CD4-positive, alpha-beta memory T cell (primary cell): Measurements from ENCODE around the gene PEX3. TPM values are rescaled to one million over a fixed set of nuclear protein-coding genes. Genes with fewer than 3 reads are reported as not detected.
A peak's percentile ranks its signal among the peaks of the same experiment; 100 is the strongest.
"Not testable (repeated sequence)": the region's sequence is repeated elsewhere in the genome, so short reads cannot be mapped to it uniquely, and the experiment has no call there.

Experiments
- CTCF ChIA-PET: fragments of 350-600 bp; sonication (Branson Sonifier 250); formaldehyde crosslinking; loops from one replicate; lab custom pipeline; 2021; ENCODE audit warnings: inconsistent platforms; ENCODE audit not compliant: partially characterized antibody; lab: Charles Lee
- POLR2A ChIA-PET: fragments of 350-600 bp; sonication (Branson Sonifier 250); formaldehyde crosslinking; loops from one replicate; lab custom pipeline; 2021; ENCODE audit not compliant: partially characterized antibody; lab: Charles Lee
- DNase-seq, 5 donors: peaks; one replicate each; pipeline versions ENCODE4 v3.0.0 to v3.0.0-alpha.2; 2020 to 2022; ENCODE audit warnings: mixed read lengths in 1 of 5
- H3K27ac ChIP-seq: one replicate; pipeline ENCODE4 v1.7.0; 2013; ENCODE audit warnings: low read depth, low read length
- H3K27me3 ChIP-seq: 2 replicates; pipeline ENCODE4 v1.7.0; 2013; ENCODE audit warnings: mild to moderate bottlenecking, low read length, moderate library complexity; ENCODE audit not compliant: insufficient read depth
- H3K36me3 ChIP-seq: 2 replicates; pipeline ENCODE4 v1.7.0; 2013; ENCODE audit warnings: mild to moderate bottlenecking, low read length, moderate library complexity; ENCODE audit not compliant: insufficient read depth
- H3K4me1 ChIP-seq: 2 replicates; pipeline ENCODE4 v1.7.0; 2013; ENCODE audit warnings: mild to moderate bottlenecking, low read length, moderate library complexity; ENCODE audit not compliant: insufficient read depth
- H3K4me3 ChIP-seq, 2 donors: one replicate each; pipeline ENCODE4 v1.7.0; 2013; ENCODE audit warnings: low read length in 2 of 2, mild to moderate bottlenecking in 1 of 2
- H3K9me3 ChIP-seq, 2 donors: one replicate each; pipeline ENCODE4 v1.7.0; 2013; ENCODE audit warnings: low read length in 2 of 2, control low read depth in 1 of 2; ENCODE audit not compliant: control insufficient read depth in 1 of 2
- H3K27ac Mint-ChIP-seq, 7 donors: one replicate each; pipeline ENCODE4 v1.8.0; 2020 to 2021; ENCODE audit warnings: mixed read lengths in 7 of 7, mild to moderate bottlenecking in 6 of 7, inconsistent platforms in 3 of 7, moderate library complexity in 3 of 7
- H3K27me3 Mint-ChIP-seq, 2 donors: one replicate each; pipeline ENCODE4 v1.8.0; 2020 to 2021; ENCODE audit warnings: mixed read lengths in 2 of 2
- H3K36me3 Mint-ChIP-seq, 2 donors: one replicate each; pipeline ENCODE4 v1.8.0; 2020 to 2021; ENCODE audit warnings: mixed read lengths in 2 of 2, inconsistent platforms in 1 of 2, mild to moderate bottlenecking in 1 of 2
- H3K4me1 Mint-ChIP-seq, 4 donors: one replicate each; pipeline ENCODE4 v1.8.0; 2020 to 2021; ENCODE audit warnings: mixed read lengths in 4 of 4, mild to moderate bottlenecking in 1 of 4
- H3K4me3 Mint-ChIP-seq, 8 donors: one replicate each; pipeline ENCODE4 v1.8.0; 2020 to 2021; ENCODE audit warnings: mixed read lengths in 8 of 8, mild to moderate bottlenecking in 7 of 8, moderate library complexity in 6 of 8, inconsistent platforms in 3 of 8
- H3K9me3 Mint-ChIP-seq, 8 donors: one replicate each; pipeline ENCODE4 v1.8.0; 2020 to 2021; ENCODE audit warnings: mixed read lengths in 8 of 8, mild to moderate bottlenecking in 5 of 8, inconsistent platforms in 3 of 8, moderate library complexity in 1 of 8
- intact Hi-C: fragments of 100-400 bp; cut with micrococcal nuclease; formaldehyde crosslinking; loops from one replicate; pipeline ENCODE4 v1.15.1; 2023
- polyA plus RNA-seq, 2 donors: library from polyadenylated mRNA; unstranded; fragments of 300-500 nt; fragmentation: Illumina TruSeq; gene quantifications; one replicate each; pipeline ENCODE4 v1.2.3, GENCODE V29; 2021
- total RNA-seq, 2 experiments: library from RNA; stranded (reverse); gene quantifications; one replicate each; pipeline ENCODE4 v1.2.3, GENCODE V29; 2021

The PEX3 gene
- total and polyA plus RNA-seq, 4 experiments from 2014 or later = 20.8 to 26.2 (median 23.2) TPM

DNA sequence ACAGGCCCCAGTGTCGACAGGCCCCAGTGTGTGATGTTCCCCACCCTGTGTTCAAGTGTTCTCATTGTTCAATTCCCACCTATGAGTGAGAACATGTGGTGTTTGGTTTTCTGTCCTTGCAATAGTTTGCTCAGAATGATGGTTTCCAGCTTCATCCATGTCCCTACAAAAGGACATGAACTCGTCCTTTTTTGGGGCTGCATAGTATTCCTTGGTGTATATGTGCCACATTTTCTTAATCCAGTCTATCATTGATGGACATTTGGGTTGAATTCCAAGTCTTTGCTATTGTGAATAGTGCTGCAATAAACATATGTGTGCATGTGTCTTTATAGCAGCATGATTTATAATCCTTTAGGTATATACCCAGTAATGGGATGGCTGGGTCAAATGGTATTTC is 18.2 kb downstream of the PEX3 start:
- H3K9me3 ChIP-seq, H3K27me3 ChIP-seq, H3K4me3 ChIP-seq, H3K4me1 Mint-ChIP-seq, POLR2A ChIA-PET, H3K4me1 ChIP-seq, H3K36me3 ChIP-seq, DNase-seq, H3K4me3 Mint-ChIP-seq, H3K27me3 Mint-ChIP-seq, CTCF ChIA-PET, H3K9me3 Mint-ChIP-seq, H3K27ac Mint-ChIP-seq, H3K27ac ChIP-seq, intact Hi-C loops: not testable (repeated sequence)
- peaks cover 55 to 58% of the 10 kb centered on the region in 2 donors for H3K36me3 Mint-ChIP-seq

DNA sequence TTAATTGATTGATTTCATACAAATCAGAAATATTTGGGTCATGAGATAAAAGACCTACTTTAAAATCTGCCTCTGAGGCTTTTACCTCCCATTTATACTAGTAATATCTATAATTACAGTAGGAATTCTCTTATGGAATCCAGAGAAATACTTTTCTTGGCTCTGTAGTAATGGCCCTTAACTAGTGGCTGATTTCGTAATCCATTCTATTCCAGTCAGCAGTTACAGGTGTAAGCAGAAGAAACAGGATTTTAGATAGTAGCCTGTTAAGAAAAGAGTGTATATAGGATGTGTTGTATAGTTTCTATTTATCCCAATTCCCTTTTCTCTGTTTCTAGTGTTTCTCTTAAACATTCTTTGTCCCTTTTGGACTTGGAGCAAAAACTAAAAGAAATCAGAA is 21.2 kb downstream of the PEX3 start:
- ChIA-PET POLR2A (no interaction called here), CTCF (no interaction called here)
- peaks cover 7% of the 10 kb centered on the region for H3K36me3 ChIP-seq
- H3K27ac ChIP-seq = no peak overlapping the region
- H3K4me3 ChIP-seq = no peak overlapping the region
- DNase-seq = no peak
- intact Hi-C loops = no loop called here
- H3K9me3 ChIP-seq = no peaks in the 10 kb centered on the region
- no peak overlapping the region for H3K4me3 Mint-ChIP-seq
- H3K9me3 Mint-ChIP-seq = no peaks in the 10 kb centered on the region
- no peaks in the 10 kb centered on the region for H3K27me3 ChIP-seq
- peaks cover 0 to 1% (median 0%) of the 10 kb centered on the region in 4 donors for H3K4me1 Mint-ChIP-seq
- peaks cover 65 to 69% of the 10 kb centered on the region in 2 donors for H3K36me3 Mint-ChIP-seq
- H3K4me1 ChIP-seq = no peaks in the 10 kb centered on the region
- H3K27me3 Mint-ChIP-seq = no peaks in the 10 kb centered on the region
- H3K27ac Mint-ChIP-seq = no peak overlapping the region

DNA sequence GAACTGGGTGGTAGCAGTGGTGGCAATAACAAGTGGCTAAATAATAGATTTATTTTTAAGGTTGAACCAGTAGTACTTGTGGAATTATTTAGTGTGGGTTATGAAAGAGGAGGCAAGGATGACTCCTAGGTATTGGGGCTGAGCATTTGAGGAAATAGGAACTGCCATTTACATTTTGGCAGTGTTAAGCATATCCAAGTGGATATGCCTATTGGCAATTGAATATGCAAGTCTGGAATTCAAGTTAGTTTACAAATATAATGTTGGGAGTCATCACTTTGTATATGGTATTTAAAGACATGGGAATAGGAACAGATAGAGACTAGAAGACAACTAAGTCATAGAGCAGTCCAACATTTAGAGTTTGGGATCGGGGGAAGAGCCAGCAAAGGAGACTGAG is 25.9 kb downstream of the PEX3 start:
- no peaks in the 10 kb centered on the region for H3K4me1 ChIP-seq
- H3K4me3 ChIP-seq = no peak overlapping the region
- H3K4me1 Mint-ChIP-seq = no peaks in the 10 kb centered on the region
- H3K9me3 ChIP-seq = no peaks in the 10 kb centered on the region
- CTCF ChIA-PET = interaction anchor here (1.2 kb wide), 1 partner anchor 37 kb away, joined by 3 read pairs; no protein-coding TSS in a partner anchor
- peaks cover 7% of the 10 kb centered on the region for H3K36me3 ChIP-seq
- DNase-seq = no peak
- H3K9me3 Mint-ChIP-seq = no peaks in the 10 kb centered on the region
- H3K27ac ChIP-seq = no peak overlapping the region
- H3K27me3 Mint-ChIP-seq = no peaks in the 10 kb centered on the region
- intact Hi-C loops = no loop called here
- no peak overlapping the region for H3K4me3 Mint-ChIP-seq
- H3K27me3 ChIP-seq = no peaks in the 10 kb centered on the region
- peaks cover 60 to 66% of the 10 kb centered on the region in 2 donors for H3K36me3 Mint-ChIP-seq
- POLR2A ChIA-PET = no interaction called here
- peak overlapping the region in 1 of 7 donors; percentile 38 for H3K27ac Mint-ChIP-seq

DNA sequence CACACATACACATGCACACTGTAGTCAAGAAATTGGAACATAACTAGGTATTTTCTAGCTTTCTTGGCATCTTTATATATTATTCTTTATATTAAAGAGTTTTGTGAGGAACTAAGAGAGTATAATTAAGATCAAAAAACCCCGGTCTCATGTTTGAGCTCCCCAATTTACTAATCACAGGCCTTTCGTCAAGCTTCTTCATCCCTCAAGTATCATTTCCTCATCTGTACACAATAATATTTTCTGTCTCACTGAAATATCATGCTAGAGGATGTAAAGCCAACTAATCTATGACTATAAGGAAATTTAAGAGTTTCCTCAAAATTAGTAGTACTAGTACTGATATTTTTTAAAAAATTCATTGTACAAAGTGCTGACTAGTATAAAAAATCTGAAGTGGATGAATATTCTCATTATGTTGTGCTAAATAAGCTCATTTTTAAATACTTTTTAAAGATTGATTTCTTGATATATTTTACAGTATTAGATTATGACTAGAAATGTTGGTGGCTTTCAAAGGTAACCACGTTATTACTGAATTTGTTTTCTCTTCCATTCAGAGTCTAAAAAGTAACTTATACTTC is 28.0 kb downstream of the PEX3 start:
- H3K27ac Mint-ChIP-seq = no peak overlapping the region
- H3K4me3 Mint-ChIP-seq = no peak overlapping the region
- POLR2A ChIA-PET = no interaction called here

DNA sequence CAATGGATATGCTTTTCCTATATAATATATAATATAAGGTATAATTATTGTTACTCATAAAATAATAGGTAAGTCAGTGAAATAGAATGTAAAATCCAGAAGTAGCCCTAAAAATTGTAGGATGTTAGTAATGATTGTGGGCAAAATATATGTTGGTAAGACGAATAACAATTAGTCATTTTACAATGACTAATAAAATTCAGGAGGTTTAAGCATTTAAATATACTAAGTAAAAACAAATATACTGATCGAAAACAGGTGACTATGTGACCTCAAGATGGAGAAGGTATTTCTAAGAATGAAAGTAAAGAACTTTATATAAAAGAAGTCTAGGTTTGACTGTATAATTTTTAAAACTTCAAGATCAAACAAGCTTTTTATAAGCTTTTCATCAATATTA is 32.0 kb downstream of the PEX3 start:
- H3K27ac ChIP-seq = no peak overlapping the region
- Mint-ChIP-seq H3K4me3 (no peak overlapping the region), H3K27ac (no peak overlapping the region), H3K9me3 (peaks cover 0 to 2% (median 0%) of the 10 kb centered on the region in 8 donors), H3K27me3 (no peaks in the 10 kb centered on the region), H3K36me3 (peaks cover 20 to 23% of the 10 kb centered on the region in 2 donors), H3K4me1 (no peaks in the 10 kb centered on the region)
- no peaks in the 10 kb centered on the region for H3K4me1 ChIP-seq
- no peak for DNase-seq
- no peaks in the 10 kb centered on the region for H3K9me3 ChIP-seq
- intact Hi-C loops = no loop called here
- H3K27me3 ChIP-seq = no peaks in the 10 kb centered on the region
- POLR2A ChIA-PET = no interaction called here
- no peaks in the 10 kb centered on the region for H3K36me3 ChIP-seq
- H3K4me3 ChIP-seq = no peak overlapping the region
- CTCF ChIA-PET = no interaction called here

More for the DNA sequence above, 28.0 kb downstream of the PEX3 start:
- Histone ChIP-seq H3K27ac (no peak overlapping the region), H3K4me3 (no peak overlapping the region), H3K4me1 (no peaks in the 10 kb centered on the region), H3K36me3 (peaks cover 7% of the 10 kb centered on the region), H3K27me3 (no peaks in the 10 kb centered on the region), H3K9me3 (no peaks in the 10 kb centered on the region)
- intact Hi-C loops = no loop called here
- no peak for DNase-seq
- peaks cover 44 to 48% of the 10 kb centered on the region in 2 donors for H3K36me3 Mint-ChIP-seq
- H3K4me1 Mint-ChIP-seq = no peaks in the 10 kb centered on the region
- H3K9me3 Mint-ChIP-seq = no peaks in the 10 kb centered on the region
- no peaks in the 10 kb centered on the region for H3K27me3 Mint-ChIP-seq
- CTCF ChIA-PET = no interaction called here

DNA sequence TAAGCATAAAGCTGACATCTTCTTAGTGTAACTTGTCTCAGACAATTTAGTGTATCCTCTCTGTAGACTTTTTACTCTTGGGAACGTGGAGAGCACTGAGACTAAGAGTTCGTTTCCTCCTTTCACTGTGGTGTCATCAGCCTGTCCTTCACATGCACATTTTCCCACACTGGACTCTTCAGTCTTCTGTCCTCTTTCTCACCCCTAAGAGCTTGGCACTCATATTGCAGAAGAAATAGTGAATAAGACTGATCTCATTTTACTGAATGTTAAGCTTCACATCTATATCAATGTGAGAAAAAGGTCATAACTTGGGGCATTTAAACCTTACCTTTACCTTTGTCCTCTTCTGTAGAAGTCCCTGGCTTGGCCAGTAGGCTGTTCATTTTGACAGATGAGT is 35.4 kb downstream of the PEX3 start:
- Mint-ChIP-seq H3K4me3 (no peak overlapping the region), H3K36me3 (peaks cover 14 to 15% of the 10 kb centered on the region in 2 donors), H3K27me3 (no peaks in the 10 kb centered on the region), H3K4me1 (no peaks in the 10 kb centered on the region), H3K27ac (peak overlapping the region in 1 of 7 donors; percentile 6), H3K9me3 (peaks cover 0 to 2% (median 0%) of the 10 kb centered on the region in 8 donors)
- Histone ChIP-seq H3K9me3 (no peaks in the 10 kb centered on the region), H3K36me3 (no peaks in the 10 kb centered on the region), H3K27ac (no peak overlapping the region), H3K4me1 (no peaks in the 10 kb centered on the region), H3K4me3 (no peak overlapping the region), H3K27me3 (no peaks in the 10 kb centered on the region)
- intact Hi-C loops = no loop called here
- no peak for DNase-seq
- CTCF ChIA-PET = interaction anchor here (1.3 kb wide), 1 partner anchor 8 kb away, joined by 3 read pairs; no protein-coding TSS in a partner anchor
- POLR2A ChIA-PET = no interaction called here

DNA sequence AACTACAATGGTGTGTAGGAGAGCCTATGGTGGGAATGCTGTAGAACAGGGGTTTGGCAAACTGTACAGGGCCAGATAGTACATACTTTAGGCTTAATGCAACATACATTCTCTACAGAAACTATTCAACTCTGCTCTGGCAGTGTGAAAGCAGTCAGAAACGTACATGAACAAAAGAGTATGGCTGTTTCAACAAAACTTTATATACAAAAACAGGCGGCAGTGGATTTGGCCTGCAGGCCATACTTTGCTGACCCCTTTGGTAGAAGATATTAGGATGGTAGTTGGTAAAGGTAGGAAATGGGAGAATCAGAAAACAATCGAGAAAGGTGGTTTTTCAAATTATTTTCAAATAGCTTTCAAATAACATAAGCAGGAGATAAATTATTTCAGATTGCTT is 36.1 kb downstream of the PEX3 start:
- POLR2A ChIA-PET = no interaction called here
- CTCF ChIA-PET = interaction anchor here (1.2 kb wide), 1 partner anchor 26 kb away, joined by 6 read pairs; no protein-coding TSS in a partner anchor
- no peaks in the 10 kb centered on the region for H3K27me3 Mint-ChIP-seq
- peaks cover 0 to 2% (median 0%) of the 10 kb centered on the region in 8 donors for H3K9me3 Mint-ChIP-seq
- H3K4me3 ChIP-seq = no peak overlapping the region
- no peaks in the 10 kb centered on the region for H3K4me1 ChIP-seq
- H3K4me1 Mint-ChIP-seq = no peaks in the 10 kb centered on the region
- DNase-seq = no peak
- no peaks in the 10 kb centered on the region for H3K9me3 ChIP-seq
- H3K36me3 Mint-ChIP-seq = peaks cover 14 to 15% of the 10 kb centered on the region in 2 donors
- H3K27ac ChIP-seq = no peak overlapping the region
- H3K27me3 ChIP-seq = no peaks in the 10 kb centered on the region
- no peaks in the 10 kb centered on the region for H3K36me3 ChIP-seq
- intact Hi-C loops = no loop called here
- H3K4me3 Mint-ChIP-seq = no peak overlapping the region
- H3K27ac Mint-ChIP-seq = no peak overlapping the region
